Hepatocyte (in vitro differentiated cells): Measurements from ENCODE around the gene BANK1.

ENCODE experiments used
- EZH2 ChIP-seq: fragments of 200-600 bp; sonication (generic); IDR thresholded peaks from 2 replicates; pipeline ENCODE4 v1.6.1; 2016; ENCODE audit warnings: antibody characterized with exemption, mild to moderate bottlenecking, borderline replicate concordance
- TF ChIP-seq, protein P1 (sequence below): fragments of 200-600 bp; sonication (generic); IDR thresholded peaks from 2 replicates; pipeline ENCODE4 v1.5.1; 2016; ENCODE audit warnings: antibody characterized with exemption, mild to moderate bottlenecking; ENCODE audit not compliant: poor library complexity

DNA sequence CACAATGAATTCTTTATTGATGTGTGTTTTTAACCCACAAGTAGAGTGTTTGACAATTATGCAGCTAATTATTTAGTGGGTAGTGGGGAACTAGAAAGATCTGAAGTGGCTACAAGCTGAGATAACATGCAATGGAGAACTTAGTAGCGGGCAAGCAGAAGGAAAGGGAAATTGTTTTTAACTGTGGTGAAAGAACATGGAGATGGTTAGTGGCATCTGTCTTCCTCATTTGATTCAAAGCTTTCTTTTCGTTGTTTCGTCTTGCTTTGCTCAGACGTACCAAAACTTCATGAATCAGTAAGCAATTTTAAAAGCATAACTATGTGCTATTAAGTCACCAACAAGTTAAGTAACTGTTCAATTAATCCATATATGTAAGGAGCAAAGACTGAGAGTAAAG is 169.9 kb downstream of the BANK1 start:
- TF ChIP-seq, protein P1, sequence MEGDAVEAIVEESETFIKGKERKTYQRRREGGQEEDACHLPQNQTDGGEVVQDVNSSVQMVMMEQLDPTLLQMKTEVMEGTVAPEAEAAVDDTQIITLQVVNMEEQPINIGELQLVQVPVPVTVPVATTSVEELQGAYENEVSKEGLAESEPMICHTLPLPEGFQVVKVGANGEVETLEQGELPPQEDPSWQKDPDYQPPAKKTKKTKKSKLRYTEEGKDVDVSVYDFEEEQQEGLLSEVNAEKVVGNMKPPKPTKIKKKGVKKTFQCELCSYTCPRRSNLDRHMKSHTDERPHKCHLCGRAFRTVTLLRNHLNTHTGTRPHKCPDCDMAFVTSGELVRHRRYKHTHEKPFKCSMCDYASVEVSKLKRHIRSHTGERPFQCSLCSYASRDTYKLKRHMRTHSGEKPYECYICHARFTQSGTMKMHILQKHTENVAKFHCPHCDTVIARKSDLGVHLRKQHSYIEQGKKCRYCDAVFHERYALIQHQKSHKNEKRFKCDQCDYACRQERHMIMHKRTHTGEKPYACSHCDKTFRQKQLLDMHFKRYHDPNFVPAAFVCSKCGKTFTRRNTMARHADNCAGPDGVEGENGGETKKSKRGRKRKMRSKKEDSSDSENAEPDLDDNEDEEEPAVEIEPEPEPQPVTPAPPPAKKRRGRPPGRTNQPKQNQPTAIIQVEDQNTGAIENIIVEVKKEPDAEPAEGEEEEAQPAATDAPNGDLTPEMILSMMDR: no peak
- no peak for TF ChIP-seq EZH2
